Neural cell (in vitro differentiated cells): ENCODE results near the gene SLC22A2. TPM values are rescaled to one million over a fixed set of nuclear protein-coding genes. Genes with fewer than 3 reads are reported as not detected.

Experiments
- H2AFZ ChIP-seq: fragments of 200-600, 300-800 bp; sonication (generic), shearing (Covaris generic); 2 replicates; pipeline ENCODE4 v1.6.0; 2014; ENCODE audit warnings: low read depth, mild to moderate bottlenecking, antibody characterized with exemption, low read length, moderate library complexity
- H3F3A ChIP-seq: fragments of 200-600 bp; shearing (Covaris generic); 2 replicates; pipeline ENCODE4 v1.6.1; 2016; ENCODE audit warnings: mild to moderate bottlenecking, moderate library complexity, mixed read lengths, antibody characterized with exemption, low read length; ENCODE audit not compliant: insufficient read depth, poor library complexity, severe bottlenecking
- H3K27ac ChIP-seq: fragments of 200-600, 300-800 bp; sonication (generic), shearing (Covaris generic); 2 replicates; pipeline ENCODE4 v1.5.1; 2014; ENCODE audit warnings: mild to moderate bottlenecking, low read length, moderate library complexity
- H3K27me3 ChIP-seq: fragments of 300-800, 200-600 bp; sonication (generic), shearing (Covaris generic); 2 replicates; pipeline ENCODE4 v1.6.0; 2014; ENCODE audit warnings: mild to moderate bottlenecking, low read depth, low read length, moderate library complexity; ENCODE audit not compliant: insufficient read depth
- H3K36me3 ChIP-seq: fragments of 300-800, 200-600 bp; sonication (generic), shearing (Covaris generic); 2 replicates; pipeline ENCODE4 v1.5.1; 2014; ENCODE audit warnings: mild to moderate bottlenecking, antibody characterized with exemption, low read length, moderate library complexity; ENCODE audit not compliant: insufficient read depth
- H3K4me2 ChIP-seq: fragments of 300-800, 200-600 bp; sonication (generic), shearing (Covaris generic); 2 replicates; pipeline ENCODE4 v1.6.0; 2014; ENCODE audit warnings: mild to moderate bottlenecking, low read length
- H3K4me3 ChIP-seq: fragments of 300-800, 200-600 bp; sonication (generic), shearing (Covaris generic); 2 replicates; pipeline ENCODE4 v1.5.1; 2014; ENCODE audit warnings: mild to moderate bottlenecking, low read length, moderate library complexity
- H3K79me2 ChIP-seq: fragments of 200-600 bp; shearing (Covaris generic); replicated peaks from 2 replicates; pipeline ENCODE4 v1.6.0; 2014; ENCODE audit warnings: mild to moderate bottlenecking, low read length, moderate library complexity; ENCODE audit not compliant: insufficient read depth
- H3K9ac ChIP-seq: fragments of 300-800, 200-600 bp; sonication (generic), shearing (Covaris generic); 2 replicates; pipeline ENCODE4 v1.6.1; 2016; ENCODE audit warnings: mild to moderate bottlenecking, low read length, mixed read lengths
- H3K9me2 ChIP-seq: fragments of 200-600 bp; shearing (Covaris generic); 2 replicates; pipeline ENCODE4 v1.6.1; 2016; ENCODE audit warnings: mild to moderate bottlenecking, low read length, mixed read lengths; ENCODE audit not compliant: insufficient read depth
- H3K9me3 ChIP-seq: fragments of 200-600, 300-800 bp; sonication (generic), shearing (Covaris generic); 2 replicates; pipeline ENCODE4 v1.6.1; 2016; ENCODE audit warnings: mild to moderate bottlenecking, mixed run types, low read length, moderate library complexity, mixed read lengths
- H4K20me1 ChIP-seq: fragments of 200-600 bp; shearing (Covaris generic); 2 replicates; pipeline ENCODE4 v1.6.1; 2016; ENCODE audit warnings: mild to moderate bottlenecking, mixed run types; ENCODE audit not compliant: insufficient read depth
- EP300 ChIP-seq: fragments of 450-650 bp; conservative IDR thresholded peaks from 2 replicates; pipeline ENCODE4 v1.6.1; 2014; ENCODE audit warnings: antibody characterized with exemption, mild to moderate bottlenecking, moderate library complexity; ENCODE audit not compliant: poor library complexity, severe bottlenecking
- EZH2 ChIP-seq: fragments of 200-600, 300-800 bp; shearing (Covaris generic), sonication (generic); IDR thresholded peaks from 2 replicates; pipeline ENCODE4 v1.6.1; 2014; ENCODE audit warnings: antibody characterized with exemption, low read length, borderline replicate concordance, mild to moderate bottlenecking; ENCODE audit not compliant: insufficient read depth, poor library complexity, severe bottlenecking
- MXI1 ChIP-seq: fragments of 450-650 bp; conservative IDR thresholded peaks from 2 replicates; pipeline ENCODE4 v1.6.1; 2014; ENCODE audit warnings: antibody characterized with exemption, mild to moderate bottlenecking; ENCODE audit not compliant: poor library complexity, severe bottlenecking
- POLR2AphosphoS5 ChIP-seq: IDR thresholded peaks from 2 replicates; pipeline ENCODE4 v1.6.1; 2012
- RAD21 ChIP-seq: fragments of 450-650 bp; conservative IDR thresholded peaks from 2 replicates; pipeline ENCODE4 v1.6.1; 2014; ENCODE audit warnings: antibody characterized with exemption, mild to moderate bottlenecking, moderate library complexity
- SMC3 ChIP-seq: fragments of 450-650 bp; conservative IDR thresholded peaks from 2 replicates; pipeline ENCODE4 v1.6.1; 2014; ENCODE audit warnings: antibody characterized with exemption, mild to moderate bottlenecking, moderate library complexity; ENCODE audit not compliant: poor library complexity
- TAF1 ChIP-seq: IDR thresholded peaks from 2 replicates; pipeline ENCODE4 v1.6.1; 2012; ENCODE audit warnings: low read depth
- polyA plus RNA-seq: library from polyadenylated mRNA; depleted of rRNA; stranded (reverse); fragments of >200 nt; gene quantifications from 2 replicates; pipeline ENCODE4 v1.2.3, GENCODE V29; 2014
- TF ChIP-seq, protein P1 (sequence below): fragments of 450-650 bp; IDR thresholded peaks from 2 replicates; pipeline ENCODE4 v1.5.1; 2014; ENCODE audit warnings: antibody characterized with exemption, mild to moderate bottlenecking, moderate library complexity; ENCODE audit not compliant: poor library complexity, severe bottlenecking
- TF ChIP-seq, protein P2 (sequence below): IDR thresholded peaks from 2 replicates; pipeline ENCODE4 v1.6.1; 2012; ENCODE audit warnings: borderline replicate concordance

The SLC22A2 gene
- polyA plus RNA-seq, 1 donor from 2014 or later, result not detected

DNA sequence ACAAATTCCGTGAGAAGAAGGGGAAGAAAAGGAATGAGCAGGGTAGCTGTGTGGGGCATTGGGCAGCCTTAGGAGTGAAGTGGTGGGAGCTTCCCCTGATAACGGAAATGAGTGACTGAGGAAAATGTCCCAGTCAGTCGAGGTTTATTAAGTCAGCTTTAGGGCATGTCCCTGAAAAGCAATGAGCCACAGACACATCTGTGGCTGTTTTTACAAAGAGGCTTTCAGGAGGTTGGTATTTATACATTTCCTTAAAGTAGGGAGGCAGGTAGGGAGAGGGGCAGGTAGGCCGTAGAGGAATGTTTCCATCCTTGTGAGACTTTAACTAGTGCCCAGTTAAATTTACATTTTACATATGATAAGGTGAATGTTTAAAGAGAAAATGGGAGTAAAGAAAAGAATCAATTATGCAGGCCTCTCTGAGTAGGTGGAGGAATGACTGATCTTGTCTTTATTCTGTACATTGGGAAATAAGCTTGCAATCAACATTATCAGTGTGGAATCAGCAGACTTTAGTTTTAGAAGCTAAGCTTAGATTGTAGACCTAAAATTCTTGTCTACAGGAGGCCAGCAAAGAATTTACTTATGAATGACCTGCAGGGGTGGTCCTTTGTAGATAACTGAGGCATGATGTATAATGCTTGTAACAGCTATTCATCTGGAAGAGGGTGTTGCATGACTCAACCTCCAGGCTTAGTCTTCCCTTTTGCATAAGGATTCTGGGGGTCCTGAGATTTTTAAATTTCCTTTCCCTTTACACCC, 18.5 kb downstream of the SLC22A2 start:
- H3K27ac ChIP-seq, result no peak overlapping the region
- no peaks in the 10 kb centered on the region for H3F3A ChIP-seq
- H2AFZ ChIP-seq, result no peak overlapping the region
- no peaks in the 10 kb centered on the region for H3K9me2 ChIP-seq
- no peak overlapping the region for H3K9ac ChIP-seq
- no peaks in the 10 kb centered on the region for H4K20me1 ChIP-seq
- H3K4me2 ChIP-seq, result no peak overlapping the region
- H3K27me3 ChIP-seq, result no peaks in the 10 kb centered on the region
- H3K36me3 ChIP-seq, result no peaks in the 10 kb centered on the region
- no peak for TF ChIP-seq EZH2
- TF ChIP-seq, protein P1, sequence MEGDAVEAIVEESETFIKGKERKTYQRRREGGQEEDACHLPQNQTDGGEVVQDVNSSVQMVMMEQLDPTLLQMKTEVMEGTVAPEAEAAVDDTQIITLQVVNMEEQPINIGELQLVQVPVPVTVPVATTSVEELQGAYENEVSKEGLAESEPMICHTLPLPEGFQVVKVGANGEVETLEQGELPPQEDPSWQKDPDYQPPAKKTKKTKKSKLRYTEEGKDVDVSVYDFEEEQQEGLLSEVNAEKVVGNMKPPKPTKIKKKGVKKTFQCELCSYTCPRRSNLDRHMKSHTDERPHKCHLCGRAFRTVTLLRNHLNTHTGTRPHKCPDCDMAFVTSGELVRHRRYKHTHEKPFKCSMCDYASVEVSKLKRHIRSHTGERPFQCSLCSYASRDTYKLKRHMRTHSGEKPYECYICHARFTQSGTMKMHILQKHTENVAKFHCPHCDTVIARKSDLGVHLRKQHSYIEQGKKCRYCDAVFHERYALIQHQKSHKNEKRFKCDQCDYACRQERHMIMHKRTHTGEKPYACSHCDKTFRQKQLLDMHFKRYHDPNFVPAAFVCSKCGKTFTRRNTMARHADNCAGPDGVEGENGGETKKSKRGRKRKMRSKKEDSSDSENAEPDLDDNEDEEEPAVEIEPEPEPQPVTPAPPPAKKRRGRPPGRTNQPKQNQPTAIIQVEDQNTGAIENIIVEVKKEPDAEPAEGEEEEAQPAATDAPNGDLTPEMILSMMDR, result no peak
- TF ChIP-seq RAD21, result no peak
- TF ChIP-seq, protein P2, sequence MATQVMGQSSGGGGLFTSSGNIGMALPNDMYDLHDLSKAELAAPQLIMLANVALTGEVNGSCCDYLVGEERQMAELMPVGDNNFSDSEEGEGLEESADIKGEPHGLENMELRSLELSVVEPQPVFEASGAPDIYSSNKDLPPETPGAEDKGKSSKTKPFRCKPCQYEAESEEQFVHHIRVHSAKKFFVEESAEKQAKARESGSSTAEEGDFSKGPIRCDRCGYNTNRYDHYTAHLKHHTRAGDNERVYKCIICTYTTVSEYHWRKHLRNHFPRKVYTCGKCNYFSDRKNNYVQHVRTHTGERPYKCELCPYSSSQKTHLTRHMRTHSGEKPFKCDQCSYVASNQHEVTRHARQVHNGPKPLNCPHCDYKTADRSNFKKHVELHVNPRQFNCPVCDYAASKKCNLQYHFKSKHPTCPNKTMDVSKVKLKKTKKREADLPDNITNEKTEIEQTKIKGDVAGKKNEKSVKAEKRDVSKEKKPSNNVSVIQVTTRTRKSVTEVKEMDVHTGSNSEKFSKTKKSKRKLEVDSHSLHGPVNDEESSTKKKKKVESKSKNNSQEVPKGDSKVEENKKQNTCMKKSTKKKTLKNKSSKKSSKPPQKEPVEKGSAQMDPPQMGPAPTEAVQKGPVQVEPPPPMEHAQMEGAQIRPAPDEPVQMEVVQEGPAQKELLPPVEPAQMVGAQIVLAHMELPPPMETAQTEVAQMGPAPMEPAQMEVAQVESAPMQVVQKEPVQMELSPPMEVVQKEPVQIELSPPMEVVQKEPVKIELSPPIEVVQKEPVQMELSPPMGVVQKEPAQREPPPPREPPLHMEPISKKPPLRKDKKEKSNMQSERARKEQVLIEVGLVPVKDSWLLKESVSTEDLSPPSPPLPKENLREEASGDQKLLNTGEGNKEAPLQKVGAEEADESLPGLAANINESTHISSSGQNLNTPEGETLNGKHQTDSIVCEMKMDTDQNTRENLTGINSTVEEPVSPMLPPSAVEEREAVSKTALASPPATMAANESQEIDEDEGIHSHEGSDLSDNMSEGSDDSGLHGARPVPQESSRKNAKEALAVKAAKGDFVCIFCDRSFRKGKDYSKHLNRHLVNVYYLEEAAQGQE, result no peak
- TF ChIP-seq TAF1, result no peak
- TF ChIP-seq EP300, result no peak
- no peak for TF ChIP-seq SMC3
- TF ChIP-seq POLR2AphosphoS5, result no peak
- no peak for TF ChIP-seq MXI1
- H3K79me2 ChIP-seq, result no peaks in the 10 kb centered on the region
- H3K9me3 ChIP-seq, result no peaks in the 10 kb centered on the region
- no peak overlapping the region for H3K4me3 ChIP-seq

- no peaks in the 10 kb centered on the region for H3K9me3 ChIP-seq
- no peak overlapping the region for H2AFZ ChIP-seq
- no peaks in the 10 kb centered on the region for H3K36me3 ChIP-seq
- H3K4me2 ChIP-seq, result no peak overlapping the region
- no peaks in the 10 kb centered on the region for H3K27me3 ChIP-seq
- H3K79me2 ChIP-seq, result no peaks in the 10 kb centered on the region
- H4K20me1 ChIP-seq, result no peaks in the 10 kb centered on the region
- no peaks in the 10 kb centered on the region for H3F3A ChIP-seq
- H3K4me3 ChIP-seq, result no peak overlapping the region
- no peak overlapping the region for H3K27ac ChIP-seq
- no peaks in the 10 kb centered on the region for H3K9me2 ChIP-seq
- no peak overlapping the region for H3K9ac ChIP-seq
- TF ChIP-seq POLR2AphosphoS5 (no peak), MXI1 (no peak), EP300 (no peak), SMC3 (no peak), EZH2 (no peak), RAD21 (no peak), TAF1 (no peak)
- TF ChIP-seq, protein P2, result no peak
- TF ChIP-seq, protein P1, result no peak
These were observed 19.6 kb downstream of the SLC22A2 start for GRCh38 chr6:160238761-160239751.
